ENCODE results near the gene MKRN3.
A peak's percentile ranks its signal among the peaks of the same experiment; 100 is the strongest.

The MKRN3 gene

GRCh38 chr15:23565395-23566070, at the start of gene MKRN3:
MKRN3 (plus strand) TSS chr15:23565674; CDS start chr15:23565783, 109 bp downstream.
- DNase-seq (ENCODE audit: low spot score in 2 of 2) = peak in 1 of 2 donors; percentile 25
- H3K27me3 Mint-ChIP-seq = peaks cover 3% of the 10 kb centered on the region
- H3K36me3 Mint-ChIP-seq = no peaks in the 10 kb centered on the region
- H3K4me1 Mint-ChIP-seq = no peaks in the 10 kb centered on the region
- H3K4me3 Mint-ChIP-seq = peak within 1 kb of the TSS; percentile 69
- no peak within 1 kb of the TSS for H3K27ac Mint-ChIP-seq
- ATAC-seq (ENCODE audit: low read depth) = peak; percentile 35
- H3K9me3 Mint-ChIP-seq = peaks cover 2% of the 10 kb centered on the region

GRCh38 chr15:23516866-23517265, 48.6 kb upstream of the MKRN3 start:
- H3K4me1 Mint-ChIP-seq = no peaks in the 10 kb centered on the region
- no peak overlapping the region for H3K27ac Mint-ChIP-seq
- peaks cover 1% of the 10 kb centered on the region for H3K9me3 Mint-ChIP-seq
- H3K27me3 Mint-ChIP-seq = peaks cover 2% of the 10 kb centered on the region
- no peak for ATAC-seq (ENCODE audit: low read depth)
- no peaks in the 10 kb centered on the region for H3K36me3 Mint-ChIP-seq
- H3K4me3 Mint-ChIP-seq = no peak overlapping the region
- DNase-seq (ENCODE audit: low spot score in 2 of 2) = no peak

GRCh38 chr15:23518104-23518503, 47.4 kb upstream of the MKRN3 start:
- H3K4me1 Mint-ChIP-seq = no peaks in the 10 kb centered on the region

GRCh38 chr15:23524816-23525215, 40.7 kb upstream of the MKRN3 start:
- no peak overlapping the region for H3K4me3 Mint-ChIP-seq
- ATAC-seq (ENCODE audit: low read depth) (no peak), DNase-seq (ENCODE audit: low spot score in 2 of 2) (no peak)
- no peak overlapping the region for H3K27ac Mint-ChIP-seq
- H3K36me3 Mint-ChIP-seq = no peaks in the 10 kb centered on the region
- H3K27me3 Mint-ChIP-seq = peaks cover 1% of the 10 kb centered on the region
- no peaks in the 10 kb centered on the region for H3K4me1 Mint-ChIP-seq
- H3K9me3 Mint-ChIP-seq = peaks cover 1% of the 10 kb centered on the region

More at GRCh38 chr15:23518104-23518503, 47.4 kb upstream of the MKRN3 start:
- DNase-seq (ENCODE audit: low spot score in 2 of 2) = no peak
- Mint-ChIP-seq H3K9me3 (peaks cover 1% of the 10 kb centered on the region), H3K27me3 (peaks cover 2% of the 10 kb centered on the region), H3K27ac (no peak overlapping the region), H3K36me3 (no peaks in the 10 kb centered on the region), H3K4me3 (no peak overlapping the region)
- ATAC-seq (ENCODE audit: low read depth) = no peak

- no peaks in the 10 kb centered on the region for H3K36me3 Mint-ChIP-seq
- H3K4me3 Mint-ChIP-seq = no peak overlapping the region
- no peak for ATAC-seq (ENCODE audit: low read depth)
These were observed 35.6 kb upstream of the MKRN3 start for GRCh38 chr15:23529891-23530290.

GRCh38 chr15:23532024-23532423, 33.5 kb upstream of the MKRN3 start:
- Mint-ChIP-seq H3K9me3 (peaks cover 6% of the 10 kb centered on the region), H3K4me3 (no peak overlapping the region), H3K4me1 (peaks cover 2% of the 10 kb centered on the region), H3K27me3 (peaks cover 1% of the 10 kb centered on the region), H3K27ac (no peak overlapping the region), H3K36me3 (no peaks in the 10 kb centered on the region)
- ATAC-seq (ENCODE audit: low read depth) (no peak), DNase-seq (ENCODE audit: low spot score in 2 of 2) (no peak)

More at GRCh38 chr15:23529891-23530290, 35.6 kb upstream of the MKRN3 start:
- peaks cover 3% of the 10 kb centered on the region for H3K9me3 Mint-ChIP-seq
- H3K27me3 Mint-ChIP-seq = peaks cover 1% of the 10 kb centered on the region
- H3K27ac Mint-ChIP-seq = no peak overlapping the region
- no peak for DNase-seq (ENCODE audit: low spot score in 2 of 2)
- H3K4me1 Mint-ChIP-seq = no peaks in the 10 kb centered on the region

GRCh38 chr15:23536659-23537058, 28.8 kb upstream of the MKRN3 start:
- H3K36me3 Mint-ChIP-seq = no peaks in the 10 kb centered on the region
- H3K4me3 Mint-ChIP-seq = no peak overlapping the region
- H3K4me1 Mint-ChIP-seq = peaks cover 2% of the 10 kb centered on the region
- H3K9me3 Mint-ChIP-seq = peaks cover 7% of the 10 kb centered on the region
- peaks cover 1% of the 10 kb centered on the region for H3K27me3 Mint-ChIP-seq
- ATAC-seq (ENCODE audit: low read depth) (no peak), DNase-seq (ENCODE audit: low spot score in 2 of 2) (no peak)
- H3K27ac Mint-ChIP-seq = no peak overlapping the region

- ATAC-seq (ENCODE audit: low read depth) (no peak), DNase-seq (ENCODE audit: low spot score in 2 of 2) (no peak)
- Mint-ChIP-seq H3K9me3 (peaks cover 7% of the 10 kb centered on the region), H3K4me3 (no peak overlapping the region), H3K4me1 (peaks cover 2% of the 10 kb centered on the region), H3K27ac (no peak overlapping the region), H3K27me3 (peaks cover 1% of the 10 kb centered on the region), H3K36me3 (no peaks in the 10 kb centered on the region)
These were observed 26.8 kb upstream of the MKRN3 start for GRCh38 chr15:23538648-23539047.

- no peak overlapping the region for H3K27ac Mint-ChIP-seq
- H3K9me3 Mint-ChIP-seq = peaks cover 5% of the 10 kb centered on the region
- H3K4me3 Mint-ChIP-seq = no peak overlapping the region
- H3K27me3 Mint-ChIP-seq = peaks cover 1% of the 10 kb centered on the region
- H3K36me3 Mint-ChIP-seq = no peaks in the 10 kb centered on the region
- peaks cover 2% of the 10 kb centered on the region for H3K4me1 Mint-ChIP-seq
- no peak for ATAC-seq (ENCODE audit: low read depth)
- no peak for DNase-seq (ENCODE audit: low spot score in 2 of 2)
These were observed 25.6 kb upstream of the MKRN3 start for GRCh38 chr15:23539892-23540291.

GRCh38 chr15:23546158-23546557, 19.3 kb upstream of the MKRN3 start:
- no peaks in the 10 kb centered on the region for H3K36me3 Mint-ChIP-seq
- H3K27ac Mint-ChIP-seq = no peak overlapping the region
- H3K4me1 Mint-ChIP-seq = no peaks in the 10 kb centered on the region
- H3K9me3 Mint-ChIP-seq = no peaks in the 10 kb centered on the region
- DNase-seq (ENCODE audit: low spot score in 2 of 2) (no peak), ATAC-seq (ENCODE audit: low read depth) (no peak)
- no peaks in the 10 kb centered on the region for H3K27me3 Mint-ChIP-seq
- H3K4me3 Mint-ChIP-seq = no peak overlapping the region

- no peak overlapping the region for H3K27ac Mint-ChIP-seq
- no peaks in the 10 kb centered on the region for H3K4me1 Mint-ChIP-seq
- DNase-seq (ENCODE audit: low spot score in 2 of 2) (no peak), ATAC-seq (ENCODE audit: low read depth) (no peak)
- H3K9me3 Mint-ChIP-seq = no peaks in the 10 kb centered on the region
- no peaks in the 10 kb centered on the region for H3K27me3 Mint-ChIP-seq
- H3K36me3 Mint-ChIP-seq = no peaks in the 10 kb centered on the region
- H3K4me3 Mint-ChIP-seq = no peak overlapping the region
These were observed 17.4 kb upstream of the MKRN3 start for GRCh38 chr15:23548071-23548470.

GRCh38 chr15:23561914-23562313, 3.6 kb upstream of the MKRN3 start:
- peaks cover 2% of the 10 kb centered on the region for H3K9me3 Mint-ChIP-seq
- no peaks in the 10 kb centered on the region for H3K36me3 Mint-ChIP-seq
- no peak overlapping the region for H3K27ac Mint-ChIP-seq
- no peaks in the 10 kb centered on the region for H3K27me3 Mint-ChIP-seq
- ATAC-seq (ENCODE audit: low read depth) (no peak), DNase-seq (ENCODE audit: low spot score in 2 of 2) (no peak)
- H3K4me3 Mint-ChIP-seq = no peak overlapping the region
- no peaks in the 10 kb centered on the region for H3K4me1 Mint-ChIP-seq

- ATAC-seq (ENCODE audit: low read depth) (no peak), DNase-seq (ENCODE audit: low spot score in 2 of 2) (no peak)
- Mint-ChIP-seq H3K4me3 (peak overlapping the region; percentile 69), H3K4me1 (no peaks in the 10 kb centered on the region), H3K27ac (no peak overlapping the region), H3K27me3 (peaks cover 3% of the 10 kb centered on the region), H3K36me3 (no peaks in the 10 kb centered on the region), H3K9me3 (peaks cover 2% of the 10 kb centered on the region)
These were observed 566 bp upstream of the MKRN3 start for GRCh38 chr15:23564821-23565394.

- Mint-ChIP-seq H3K27ac (no peak overlapping the region), H3K36me3 (no peaks in the 10 kb centered on the region), H3K9me3 (peaks cover 2% of the 10 kb centered on the region), H3K4me1 (no peaks in the 10 kb centered on the region), H3K27me3 (peaks cover 3% of the 10 kb centered on the region), H3K4me3 (peak overlapping the region; percentile 69)
- DNase-seq (ENCODE audit: low spot score in 2 of 2) (no peak), ATAC-seq (ENCODE audit: low read depth) (peak; percentile 15)
These were observed 639 bp downstream of the MKRN3 start for GRCh38 chr15:23566071-23566554.

GRCh38 chr15:23566651-23567050, 1.2 kb downstream of the MKRN3 start:
- Mint-ChIP-seq H3K9me3 (peaks cover 2% of the 10 kb centered on the region), H3K27me3 (peaks cover 3% of the 10 kb centered on the region), H3K4me3 (no peak overlapping the region), H3K4me1 (no peaks in the 10 kb centered on the region), H3K36me3 (no peaks in the 10 kb centered on the region), H3K27ac (no peak overlapping the region)
- DNase-seq (ENCODE audit: low spot score in 2 of 2) (no peak), ATAC-seq (ENCODE audit: low read depth) (no peak)
